Measurements from ENCODE around the gene BHLHE41. TPM values are rescaled to one million over a fixed set of nuclear protein-coding genes. Genes with fewer than 3 reads are reported as not detected.

The BHLHE41 gene
- total and polyA plus RNA-seq, 2 of the 8 experiments (the other 6 are each of a cell fraction or from before 2014, with no cell fraction given) = 1.1 to 3.4 TPM

DNA sequence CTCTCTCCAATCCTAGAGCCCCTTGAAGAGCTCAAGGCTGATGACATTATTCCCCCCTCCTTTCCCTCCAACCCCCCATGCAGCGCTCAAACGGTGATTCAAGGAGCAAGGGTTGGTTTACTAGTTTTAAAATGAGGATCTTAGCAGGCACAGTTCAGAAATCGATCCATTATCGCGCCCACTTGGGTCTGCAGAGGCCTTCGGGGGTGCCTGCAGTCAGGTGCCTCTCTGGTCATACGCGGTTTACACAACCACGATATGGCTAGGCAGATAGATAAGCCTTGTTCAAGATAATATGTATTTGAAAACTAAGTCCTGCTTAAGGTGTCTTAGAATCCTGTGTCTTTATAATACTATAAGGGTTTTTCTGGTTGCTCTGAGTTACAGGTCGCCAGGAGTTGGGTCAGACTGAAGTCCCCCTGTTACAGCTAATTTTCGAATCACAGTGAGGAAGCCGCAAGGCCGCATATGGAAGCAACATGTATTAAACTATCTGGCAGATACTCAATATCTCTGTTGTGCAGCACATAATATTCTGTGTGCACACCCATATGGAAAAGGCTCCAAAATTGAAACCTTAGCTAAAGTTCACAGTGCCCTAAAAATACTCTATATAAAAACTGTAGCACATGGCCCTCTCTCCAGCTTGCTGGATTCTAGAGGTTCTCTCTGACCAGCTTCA lies 10.0 kb downstream of the BHLHE41 start:
- H3K4ac ChIP-seq (replicated peaks; ENCODE audit: insufficient read length, low read depth, low read length) = no peak overlapping the region
- WGBS, 2 experiments (ENCODE audit: extremely low coverage in 1 of 2, insufficient coverage in 1 of 2, insufficient read length in 1 of 2, insufficient replicate concordance in 2 of 2, low coverage in 1 of 2, low lambda C conversion rate in 2 of 2, missing lambda C conversion rate in 1 of 2) = 46% methylated on average over 13 of the region's 13 CpGs; no CpG with 5 or more reads in 1 of the 2 experiments
- H3K27ac ChIP-seq (ENCODE audit: low read depth, low read length) = no peak overlapping the region
- peaks cover 0 to 16% (median 15%) of the 10 kb centered on the region in 4 experiments; a peak in 6 of 7 replicates for H3K27me3 ChIP-seq (replicated peaks in 1 of 4; ENCODE audit: control insufficient read depth in 3 of 4, extremely low read depth in 1 of 4, insufficient read depth in 3 of 4, low read length in 3 of 4)
- H2BK20ac ChIP-seq (ENCODE audit: low read length) = no peak overlapping the region
- H3K4me3 ChIP-seq (ENCODE audit: extremely low read depth in 1 of 4, insufficient read depth in 2 of 4, low read depth in 3 of 4, low read length in 4 of 4) = peak overlapping the region; percentile 30 to 78 (median 48); a peak in 6 of 8 replicates
- FAIRE-seq = no peak
- no peak overlapping the region for H4K91ac ChIP-seq (replicated peaks; ENCODE audit: insufficient read length, low read length)
- H2BK120ac ChIP-seq (replicated peaks; ENCODE audit: low read depth, low read length) = no peak overlapping the region
- no peak overlapping the region for H3K9ac ChIP-seq (replicated peaks in 1 of 4; ENCODE audit: extremely low read depth in 1 of 4, low read depth in 3 of 4, low read length in 3 of 4)
- H2BK12ac ChIP-seq (ENCODE audit: low read depth, low read length) = no peak overlapping the region; the same call in 1 of the 2 replicates
- no peak overlapping the region for H3K14ac ChIP-seq (ENCODE audit: insufficient read length)
- no peak for DNase-seq (ENCODE audit: low read depth in 1 of 2, low spot score in 2 of 2)
- no peak overlapping the region for H2BK5ac ChIP-seq (ENCODE audit: low read depth, low read length)
- H4K5ac ChIP-seq (ENCODE audit: insufficient read length, low read depth, low read length) = no peak overlapping the region
- no peaks in the 10 kb centered on the region for H3K79me1 ChIP-seq (ENCODE audit: low read depth, low read length)
- H3K18ac ChIP-seq (ENCODE audit: extremely low read depth, low read length) = no peak overlapping the region
- ChIA-PET POLR2A (ENCODE audit: partially characterized antibody) (interaction anchor here (0.7 to 4.5 kb wide), 3 partner anchors 9 to 250 kb away, joined by 3 to 42 read pairs (median 4); partner anchors contain the start of gene BHLHE41), CTCF (ENCODE audit: partially characterized antibody) (interaction anchor here (1.1 to 1.5 kb wide), 5 partner anchors 12 to 226 kb away, joined by 3 to 5 read pairs (median 3); no protein-coding TSS in a partner anchor)
- no peaks in the 10 kb centered on the region for H4K20me1 ChIP-seq (replicated peaks in 1 of 2; ENCODE audit: control insufficient read depth in 1 of 2, insufficient read depth in 2 of 2, low read length in 2 of 2)
- no peaks in the 10 kb centered on the region for H3K36me3 ChIP-seq (ENCODE audit: control insufficient read depth in 2 of 4, insufficient read depth in 4 of 4, low read length in 3 of 4)
- no peak overlapping the region for H2AK5ac ChIP-seq (ENCODE audit: low read depth, low read length)
- no peaks in the 10 kb centered on the region for H3K9me3 ChIP-seq (ENCODE audit: insufficient read depth in 2 of 2, low read depth in 1 of 2, low read length in 1 of 2)
- H3K23me2 ChIP-seq (ENCODE audit: low read depth, low read length) = peaks cover 2% of the 10 kb centered on the region; the same call in 1 of the 2 replicates
- peaks cover 0 to 15% (median 9%) of the 10 kb centered on the region in 4 experiments; a peak in 4 of 7 replicates for H3K4me1 ChIP-seq (replicated peaks in 1 of 4; ENCODE audit: control insufficient read depth in 3 of 4, insufficient read depth in 4 of 4, low read length in 3 of 4)
- no peak for TF ChIP-seq CEBPB (IDR thresholded peaks at IDR 0.05; ENCODE audit: low read depth, low read length)
- peak; percentile 6; the same call in 1 of the 2 replicates for TF ChIP-seq E2F6 (IDR thresholded peaks at IDR 0.05)
- 0 out of 4 replicates have a peak, but pooled peaks of 1 of the 2 experiments have one; percentile 28 for TF ChIP-seq SIN3A (conservative IDR thresholded peaks at IDR 0.05 in 1 of 2, IDR thresholded peaks at IDR 0.05 in 1 of 2; ENCODE audit: low read depth in 1 of 2, low read length in 2 of 2)
- no peak overlapping the region for H3K23ac ChIP-seq (ENCODE audit: insufficient read length)
- H3K56ac ChIP-seq (replicated peaks; ENCODE audit: insufficient read length, low read depth, low read length) = no peak overlapping the region
- no peak overlapping the region for H2BK15ac ChIP-seq (ENCODE audit: low read length)
- H2AFZ ChIP-seq (ENCODE audit: low read length) = no peak overlapping the region; the same call in 1 of the 2 replicates
- peak overlapping the region; percentile 93; the same call in 1 of the 2 replicates for H4K8ac ChIP-seq (ENCODE audit: extremely low read depth, insufficient read depth, low read length)
- no peaks in the 10 kb centered on the region for H3K79me2 ChIP-seq (ENCODE audit: control insufficient read depth in 1 of 2, insufficient read depth in 2 of 2, low read length in 2 of 2)
- H3K4me2 ChIP-seq (ENCODE audit: insufficient read depth in 1 of 2, low read depth in 2 of 2, low read length in 2 of 2) = peak overlapping the region; percentile 61 to 84

All from H1 (cell line).